ENCODE results near the gene ZC3H4. TPM values are rescaled to one million over a fixed set of nuclear protein-coding genes. Genes with fewer than 3 reads are reported as not detected.

The ZC3H4 gene
- 66.9 and 73.7 TPM in 2 replicates for total RNA-seq
- total RNA-seq (2013): 24.2 TPM
- 12.7 and 15.4 TPM in 2 replicates for polyA plus RNA-seq
- polyA minus RNA-seq: 24.3 and 30.2 TPM in 2 replicates

- ATAC-seq (ENCODE audit: low read depth) (peak; percentile 76), DNase-seq (peak; percentile 99)
- peaks cover 31% of the 10 kb centered on the region for H3K4me1 Mint-ChIP-seq
- H4K20me1 ChIP-seq (ENCODE audit: control insufficient read depth, insufficient read depth, low read length, poor library complexity, severe bottlenecking): no peaks in the 10 kb centered on the region
- no peaks in the 10 kb centered on the region for H3K27me3 Mint-ChIP-seq
- H3K4me3 Mint-ChIP-seq: peak within 1 kb of the TSS; percentile 88
- intact Hi-C loops (cut with micrococcal nuclease): loop anchor here (1.0 to 10.0 kb wide), 13 partner anchors 12 to 492 kb away; partner anchors contain the start of genes ARHGAP35, BICRA, CCDC9 and DACT3
- H3K4me2 ChIP-seq (replicated peaks; ENCODE audit: low read depth, low read length, poor library complexity, severe bottlenecking): peak within 1 kb of the TSS; percentile 92
- WGBS (ENCODE audit: insufficient coverage): under 1% methylated on average over 58 of the region's 59 CpGs
- peaks cover 1 to 11% of the 10 kb centered on the region in 2 experiments for H3K36me3 ChIP-seq (replicated peaks in 1 of 2; ENCODE audit: control extremely low read depth in 1 of 2, control insufficient read depth in 1 of 2, extremely low read depth in 1 of 2, insufficient read depth in 2 of 2, low read length in 1 of 2)
- H3K4me3 ChIP-seq (ENCODE audit: control extremely low read depth in 1 of 5, extremely low read depth in 1 of 5, insufficient read depth in 1 of 5, low read depth in 2 of 5, low read length in 4 of 5): peak within 1 kb of the TSS; percentile 85 to 99 (median 98)
- no peaks in the 10 kb centered on the region for H3K27me3 ChIP-seq (replicated peaks in 1 of 4; ENCODE audit: control extremely low read depth in 1 of 4, control insufficient read depth in 3 of 4, insufficient read depth in 4 of 4, low read length in 3 of 4)
- H3K9me3 ChIP-seq (ENCODE audit: control extremely low read depth in 1 of 3, control insufficient read depth in 2 of 3, insufficient read depth in 1 of 3, low read length in 2 of 3): no peaks in the 10 kb centered on the region
- H3K79me2 ChIP-seq (ENCODE audit: control insufficient read depth, insufficient read depth, low read length): peaks cover 32% of the 10 kb centered on the region
- TF ChIP-seq CTCF (IDR thresholded peaks at IDR 0.05): no peak
- no peak for TF ChIP-seq EZH2 (IDR thresholded peaks at IDR 0.05; ENCODE audit: borderline replicate concordance, insufficient read depth, low read depth, low read length, poor library complexity, severe bottlenecking)
- peaks cover 25 to 30% of the 10 kb centered on the region in 2 donors for H3K4me1 ChIP-seq (ENCODE audit: control insufficient read depth in 2 of 2, insufficient read depth in 2 of 2, low read length in 2 of 2)
- H2AFZ ChIP-seq (ENCODE audit: insufficient read depth, low read depth, low read length, poor library complexity, severe bottlenecking): peak within 1 kb of the TSS; percentile 73
- H3K27ac Mint-ChIP-seq: peak within 1 kb of the TSS; percentile 99
- ChIA-PET POLR2A (interaction anchor here (0.5 to 4.7 kb wide), 20 partner anchors 9 to 1209 kb away, joined by 3 to 30 read pairs (median 5); partner anchors contain the start of genes CCDC9, SAE1 and TMEM160), CTCF (interaction anchor here (0.8 to 2.5 kb wide), 13 partner anchors 10 to 236 kb away, joined by 3 to 29 read pairs (median 5); partner anchors contain the start of genes DHX34 and SAE1)
- H3K9me3 Mint-ChIP-seq (ENCODE audit: insufficient read depth): no peaks in the 10 kb centered on the region
- peak within 1 kb of the TSS; percentile 96 to 100 for H3K27ac ChIP-seq (ENCODE audit: low read length in 2 of 2)
- H3K9ac ChIP-seq (ENCODE audit: low read length): peak within 1 kb of the TSS; percentile 100
These were observed at the start of gene ZC3H4 for GRCh38 chr19:47112997-47113849. Gene ZC3H4, minus strand, starts transcription at chr19:47113776. Its CDS starts 1,192 bp downstream, at chr19:47112584.
